Upper lobe of left lung (tissue), 4 donors: Measurements from ENCODE around the gene GPR173.

Experiments
- POLR2A ChIP-seq, 4 donors: fragments of 450-650 bp; IDR thresholded peaks; one replicate each; pipeline ENCODE4 v1.5.1; 2016 to 2017; ENCODE audit warnings: antibody characterized with exemption in 4 of 4, mild to moderate bottlenecking in 2 of 4
- POLR2AphosphoS5 ChIP-seq, 2 donors: sonication (generic); formaldehyde crosslinking; IDR thresholded peaks; one replicate each; pipeline ENCODE4 v1.5.1; 2017; ENCODE audit warnings: antibody characterized with exemption in 2 of 2
- TF ChIP-seq, protein P1 (sequence below), 6 experiments: fragments of 450-650 bp in 4 of 6; fragments of 200-600 bp in 2 of 6; sonication (generic) in 2 of 6; IDR thresholded peaks; one replicate each; pipeline ENCODE4 v1.5.1; 2016 to 2019; ENCODE audit warnings: antibody characterized with exemption in 6 of 6

DNA sequence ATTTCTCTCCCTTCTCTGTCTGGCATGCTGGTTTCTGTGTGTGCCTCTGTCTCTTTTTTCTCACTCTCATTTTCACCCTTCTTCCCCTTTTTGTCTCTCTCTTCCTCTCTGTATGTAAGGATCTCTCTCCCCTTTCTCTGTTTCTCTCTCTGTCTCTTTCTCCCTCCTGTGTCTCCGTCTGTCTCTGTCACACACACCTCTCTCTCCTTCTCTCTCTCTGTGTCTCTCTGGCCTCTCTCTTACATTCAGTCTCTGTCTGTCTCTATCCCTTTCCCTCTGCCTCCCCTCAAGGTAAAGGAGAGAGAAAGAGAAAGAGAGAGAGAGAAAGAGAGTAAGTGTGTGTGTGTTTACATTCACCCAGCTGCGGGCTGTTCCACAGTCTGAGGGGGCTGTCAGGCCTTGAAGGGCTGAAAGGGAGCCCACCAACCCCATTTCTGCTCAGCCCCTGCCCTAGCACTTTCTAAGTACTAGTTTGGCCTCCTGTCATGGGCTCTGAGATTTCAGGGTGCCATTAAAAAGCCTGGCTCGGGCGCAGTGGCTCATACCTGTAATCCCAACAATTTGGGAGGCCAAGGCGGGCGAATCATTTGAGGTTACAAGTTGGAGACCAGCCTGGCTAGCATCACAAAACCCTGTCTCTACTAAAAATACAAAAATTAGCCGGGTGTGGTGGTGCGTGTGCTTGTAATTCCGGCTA lies 24.0 kb downstream of the GPR173 start:
- no peak for TF ChIP-seq POLR2A (IDR thresholded peaks at IDR 0.05)
- TF ChIP-seq, protein P1, sequence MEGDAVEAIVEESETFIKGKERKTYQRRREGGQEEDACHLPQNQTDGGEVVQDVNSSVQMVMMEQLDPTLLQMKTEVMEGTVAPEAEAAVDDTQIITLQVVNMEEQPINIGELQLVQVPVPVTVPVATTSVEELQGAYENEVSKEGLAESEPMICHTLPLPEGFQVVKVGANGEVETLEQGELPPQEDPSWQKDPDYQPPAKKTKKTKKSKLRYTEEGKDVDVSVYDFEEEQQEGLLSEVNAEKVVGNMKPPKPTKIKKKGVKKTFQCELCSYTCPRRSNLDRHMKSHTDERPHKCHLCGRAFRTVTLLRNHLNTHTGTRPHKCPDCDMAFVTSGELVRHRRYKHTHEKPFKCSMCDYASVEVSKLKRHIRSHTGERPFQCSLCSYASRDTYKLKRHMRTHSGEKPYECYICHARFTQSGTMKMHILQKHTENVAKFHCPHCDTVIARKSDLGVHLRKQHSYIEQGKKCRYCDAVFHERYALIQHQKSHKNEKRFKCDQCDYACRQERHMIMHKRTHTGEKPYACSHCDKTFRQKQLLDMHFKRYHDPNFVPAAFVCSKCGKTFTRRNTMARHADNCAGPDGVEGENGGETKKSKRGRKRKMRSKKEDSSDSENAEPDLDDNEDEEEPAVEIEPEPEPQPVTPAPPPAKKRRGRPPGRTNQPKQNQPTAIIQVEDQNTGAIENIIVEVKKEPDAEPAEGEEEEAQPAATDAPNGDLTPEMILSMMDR (IDR thresholded peaks at IDR 0.05) = no peak
- TF ChIP-seq POLR2AphosphoS5 (IDR thresholded peaks at IDR 0.05) = no peak
